ENCODE data around the gene DNAI7.

DNAI7 gene

DNA sequence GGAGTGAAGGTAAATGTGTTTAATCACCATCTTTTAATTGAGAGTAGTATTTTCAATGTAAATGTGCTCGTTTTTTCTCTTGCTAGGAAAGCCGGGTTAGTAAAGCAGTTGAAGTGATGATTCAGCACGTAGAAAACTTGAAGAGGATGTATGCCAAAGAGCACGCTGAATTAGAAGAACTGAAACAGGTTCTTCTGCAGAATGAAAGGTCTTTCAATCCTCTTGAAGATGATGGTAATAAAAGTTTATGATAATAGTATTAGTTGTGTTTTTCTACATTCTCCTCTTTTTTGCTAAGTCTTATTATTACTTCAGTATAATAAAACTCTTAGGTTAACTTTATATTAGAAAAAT lies 93.9 kb downstream of the DNAI7 start:
- Histone ChIP-seq H3K9me3 (ENCODE audit: control insufficient read depth, insufficient read depth, low read length) (no peaks in the 10 kb centered on the region), H3K36me3 (ENCODE audit: insufficient read depth, low read length) (no peaks in the 10 kb centered on the region), H3K9ac (ENCODE audit: low read depth, low read length) (no peak overlapping the region), H3K4me1 (ENCODE audit: insufficient read depth, low read length) (peaks cover 8% of the 10 kb centered on the region; the same call in 1 of the 2 replicates)

GRCh38 chr12:25100194-25101091 lies 94.5 kb downstream of the DNAI7 start:
- no peaks in the 10 kb centered on the region for H3K9me3 ChIP-seq (ENCODE audit: control insufficient read depth, insufficient read depth, low read length)
- no peak overlapping the region for H3K9ac ChIP-seq (ENCODE audit: low read depth, low read length)
- peaks cover 8% of the 10 kb centered on the region; the same call in 1 of the 2 replicates for H3K4me1 ChIP-seq (ENCODE audit: insufficient read depth, low read length)
- no peaks in the 10 kb centered on the region for H3K36me3 ChIP-seq (ENCODE audit: insufficient read depth, low read length)

DNA sequence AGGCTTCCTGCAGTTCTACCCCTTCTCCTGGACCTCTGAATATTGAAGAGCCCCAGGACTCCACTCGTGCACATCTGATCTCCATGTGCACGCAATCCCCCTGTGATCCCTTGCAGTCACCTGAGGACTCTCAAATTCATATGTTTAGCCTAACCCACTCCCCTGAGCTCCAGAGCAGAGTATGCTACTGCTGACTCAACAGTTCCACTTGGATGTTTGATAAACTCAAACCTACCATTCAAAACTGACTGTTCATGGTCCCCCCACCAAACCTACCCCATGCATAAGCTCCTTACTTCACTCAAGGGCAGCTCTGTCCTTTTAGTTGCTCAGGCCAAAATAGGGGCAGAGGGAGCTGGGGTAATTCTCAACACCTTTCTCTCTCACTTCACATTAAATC lies 96.0 kb downstream of the DNAI7 start:
- Histone ChIP-seq H3K9ac (ENCODE audit: low read depth, low read length) (no peak overlapping the region), H3K4me1 (ENCODE audit: insufficient read depth, low read length) (peaks cover 8% of the 10 kb centered on the region; the same call in 1 of the 2 replicates)

GRCh38 chr12:25089738-25090137 lies 105.2 kb downstream of the DNAI7 start:
- Histone ChIP-seq H3K36me3 (ENCODE audit: insufficient read depth, low read length) (no peaks in the 10 kb centered on the region), H3K9ac (ENCODE audit: low read depth, low read length) (no peak overlapping the region), H3K9me3 (ENCODE audit: control insufficient read depth, insufficient read depth, low read length) (no peaks in the 10 kb centered on the region), H3K4me1 (ENCODE audit: insufficient read depth, low read length) (no peaks in the 10 kb centered on the region)

More for the DNA sequence above, 96.0 kb downstream of the DNAI7 start:
- Histone ChIP-seq H3K9me3 (ENCODE audit: control insufficient read depth, insufficient read depth, low read length) (no peaks in the 10 kb centered on the region), H3K36me3 (ENCODE audit: insufficient read depth, low read length) (no peaks in the 10 kb centered on the region)

DNA sequence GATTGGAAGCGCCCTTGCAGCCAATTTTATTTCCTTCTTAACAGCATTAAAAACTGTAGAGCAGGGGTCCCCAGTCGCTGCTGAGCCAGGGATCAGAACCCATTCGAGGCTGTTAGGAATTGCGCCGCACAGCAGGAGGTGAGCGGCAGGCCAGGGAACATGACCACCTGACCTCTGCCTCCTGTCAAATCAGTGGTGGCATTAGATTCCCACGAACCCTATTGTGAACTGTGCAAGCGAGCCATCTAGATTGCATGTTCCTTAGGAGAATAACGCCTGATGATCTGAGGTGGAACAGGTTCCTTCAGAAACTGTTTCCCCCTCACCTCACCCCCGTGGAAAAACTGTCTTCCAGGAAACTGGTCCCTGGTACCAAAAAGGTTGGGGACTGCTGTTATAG lies 107.4 kb downstream of the DNAI7 start:
- Histone ChIP-seq H3K9ac (ENCODE audit: low read depth, low read length) (no peak overlapping the region), H3K4me1 (ENCODE audit: insufficient read depth, low read length) (no peaks in the 10 kb centered on the region), H3K9me3 (ENCODE audit: control insufficient read depth, insufficient read depth, low read length) (no peaks in the 10 kb centered on the region), H3K36me3 (ENCODE audit: insufficient read depth, low read length) (no peaks in the 10 kb centered on the region)

DNA sequence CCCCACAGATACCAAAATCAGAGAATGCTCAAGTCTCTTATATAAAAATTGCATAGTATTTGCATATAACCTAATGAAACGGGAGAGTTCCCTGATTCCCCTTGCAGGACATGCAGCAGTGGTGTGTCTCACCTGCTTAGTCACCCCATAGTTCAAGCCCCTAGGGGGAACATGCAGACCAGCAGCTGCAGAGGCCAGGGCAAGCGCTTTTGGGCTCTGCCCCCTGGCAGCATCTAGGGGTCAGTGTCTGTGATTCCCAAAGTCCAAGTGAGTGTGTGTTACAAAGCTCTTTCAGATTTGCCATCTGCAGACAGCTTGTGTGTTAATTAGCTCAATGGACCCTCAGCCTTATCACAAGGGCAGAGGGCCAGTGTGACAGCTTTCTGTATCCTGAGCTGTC lies 110.1 kb downstream of the DNAI7 start:
- Histone ChIP-seq H3K9ac (ENCODE audit: low read depth, low read length) (no peak overlapping the region), H3K4me1 (ENCODE audit: insufficient read depth, low read length) (no peaks in the 10 kb centered on the region), H3K9me3 (ENCODE audit: control insufficient read depth, insufficient read depth, low read length) (no peaks in the 10 kb centered on the region), H3K36me3 (ENCODE audit: insufficient read depth, low read length) (no peaks in the 10 kb centered on the region)

DNA sequence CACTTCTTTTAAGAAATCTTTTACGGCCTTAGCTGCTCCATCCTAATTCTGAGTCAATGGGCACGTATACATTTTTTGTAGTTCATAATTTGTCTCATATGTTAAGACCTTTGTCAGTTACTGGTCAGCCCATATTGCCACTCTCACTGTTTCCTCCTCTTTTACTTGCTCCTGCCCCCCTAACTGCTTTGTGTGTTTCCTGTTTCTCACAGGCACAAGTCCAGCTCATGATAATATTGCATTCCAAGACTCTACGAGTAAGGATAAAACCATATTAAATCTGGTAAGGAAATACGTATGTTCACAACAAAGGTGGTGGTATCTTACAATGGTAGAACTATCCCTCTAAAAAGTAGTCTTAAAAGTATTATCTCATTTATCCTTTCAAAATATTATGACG lies 111.7 kb downstream of the DNAI7 start:
- no peak overlapping the region for H3K9ac ChIP-seq (ENCODE audit: low read depth, low read length)
- no peaks in the 10 kb centered on the region for H3K36me3 ChIP-seq (ENCODE audit: insufficient read depth, low read length)
- no peaks in the 10 kb centered on the region for H3K9me3 ChIP-seq (ENCODE audit: control insufficient read depth, insufficient read depth, low read length)
- no peaks in the 10 kb centered on the region for H3K4me1 ChIP-seq (ENCODE audit: insufficient read depth, low read length)

- no peaks in the 10 kb centered on the region for H3K9me3 ChIP-seq (ENCODE audit: control insufficient read depth, insufficient read depth, low read length)
- H3K36me3 ChIP-seq (ENCODE audit: insufficient read depth, low read length): no peaks in the 10 kb centered on the region
- no peak overlapping the region for H3K9ac ChIP-seq (ENCODE audit: low read depth, low read length)
- no peaks in the 10 kb centered on the region for H3K4me1 ChIP-seq (ENCODE audit: insufficient read depth, low read length)
These were observed 112.3 kb downstream of the DNAI7 start for GRCh38 chr12:25082628-25083027.

GRCh38 chr12:25079393-25079792 lies 115.6 kb downstream of the DNAI7 start:
- no peaks in the 10 kb centered on the region for H3K4me1 ChIP-seq (ENCODE audit: insufficient read depth, low read length)
- H3K9ac ChIP-seq (ENCODE audit: low read depth, low read length): no peak overlapping the region
- no peaks in the 10 kb centered on the region for H3K9me3 ChIP-seq (ENCODE audit: control insufficient read depth, insufficient read depth, low read length)
- H3K36me3 ChIP-seq (ENCODE audit: insufficient read depth, low read length): no peaks in the 10 kb centered on the region

DNA sequence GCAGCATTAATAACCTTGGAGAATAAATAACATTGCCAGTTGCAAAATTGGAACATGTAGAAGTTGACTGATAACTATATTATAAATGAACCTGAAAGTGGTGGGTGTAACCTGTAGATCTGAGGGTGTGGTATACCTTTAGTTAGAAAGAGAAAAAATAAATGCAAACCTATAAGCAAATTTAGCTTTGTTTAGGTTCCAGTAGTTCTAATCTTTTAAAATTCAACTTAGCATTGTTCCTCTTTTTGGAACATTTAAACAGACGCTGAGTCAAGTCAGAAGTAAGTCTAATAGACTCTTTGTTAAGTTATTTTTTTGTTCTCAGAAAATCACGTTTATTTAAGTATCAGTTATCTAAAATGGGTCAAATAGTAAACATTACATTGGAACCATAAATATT lies 120.0 kb downstream of the DNAI7 start:
- Histone ChIP-seq H3K9ac (ENCODE audit: low read depth, low read length) (no peak overlapping the region), H3K36me3 (ENCODE audit: insufficient read depth, low read length) (no peaks in the 10 kb centered on the region), H3K4me1 (ENCODE audit: insufficient read depth, low read length) (no peaks in the 10 kb centered on the region), H3K9me3 (ENCODE audit: control insufficient read depth, insufficient read depth, low read length) (no peaks in the 10 kb centered on the region)

- H3K4me1 ChIP-seq (ENCODE audit: insufficient read depth, low read length): no peaks in the 10 kb centered on the region
These were observed 120.8 kb downstream of the DNAI7 start for GRCh38 chr12:25074113-25074512.

DNA sequence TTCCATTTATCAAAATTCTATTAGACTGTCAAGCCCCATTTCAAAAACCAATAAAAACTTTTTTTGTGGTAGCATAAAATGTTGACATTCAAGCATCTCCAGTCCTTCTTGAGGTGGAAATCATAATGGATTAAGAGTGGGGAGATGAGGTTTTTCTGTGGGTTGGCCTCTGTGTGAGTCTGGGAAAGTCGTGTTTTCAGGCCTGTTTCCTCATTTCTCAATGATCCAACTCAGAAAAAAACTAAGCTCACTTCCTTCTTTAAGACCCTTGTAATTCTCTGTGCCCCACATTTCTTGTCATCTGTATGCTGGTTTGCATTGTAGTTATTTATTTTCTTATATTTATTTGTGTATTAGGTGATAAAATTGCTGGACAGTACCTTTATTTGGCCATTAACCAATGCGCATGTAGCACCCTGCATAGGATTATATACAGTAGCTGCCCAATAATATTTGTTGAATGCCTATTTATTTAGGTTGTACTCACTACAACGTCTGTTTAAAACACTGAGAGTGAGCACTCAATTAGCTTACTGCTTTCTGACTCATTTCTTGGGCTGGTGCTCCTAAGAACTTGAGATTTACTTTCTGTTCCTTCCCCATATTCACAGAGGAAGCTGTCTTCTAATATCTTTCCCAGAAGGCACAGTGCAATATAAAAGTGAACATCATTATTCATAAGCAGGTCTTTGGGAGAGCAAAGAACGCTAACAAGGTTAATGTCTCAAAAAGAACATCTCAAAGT lies 121.9 kb downstream of the DNAI7 start:
- Histone ChIP-seq H3K9me3 (ENCODE audit: control insufficient read depth, insufficient read depth, low read length) (no peaks in the 10 kb centered on the region), H3K36me3 (ENCODE audit: insufficient read depth, low read length) (no peaks in the 10 kb centered on the region), H3K9ac (ENCODE audit: low read depth, low read length) (no peak overlapping the region), H3K4me1 (ENCODE audit: insufficient read depth, low read length) (no peaks in the 10 kb centered on the region)

More at GRCh38 chr12:25074113-25074512, 120.8 kb downstream of the DNAI7 start:
- no peaks in the 10 kb centered on the region for H3K36me3 ChIP-seq (ENCODE audit: insufficient read depth, low read length)
- no peak overlapping the region for H3K9ac ChIP-seq (ENCODE audit: low read depth, low read length)
- no peaks in the 10 kb centered on the region for H3K9me3 ChIP-seq (ENCODE audit: control insufficient read depth, insufficient read depth, low read length)

DNA sequence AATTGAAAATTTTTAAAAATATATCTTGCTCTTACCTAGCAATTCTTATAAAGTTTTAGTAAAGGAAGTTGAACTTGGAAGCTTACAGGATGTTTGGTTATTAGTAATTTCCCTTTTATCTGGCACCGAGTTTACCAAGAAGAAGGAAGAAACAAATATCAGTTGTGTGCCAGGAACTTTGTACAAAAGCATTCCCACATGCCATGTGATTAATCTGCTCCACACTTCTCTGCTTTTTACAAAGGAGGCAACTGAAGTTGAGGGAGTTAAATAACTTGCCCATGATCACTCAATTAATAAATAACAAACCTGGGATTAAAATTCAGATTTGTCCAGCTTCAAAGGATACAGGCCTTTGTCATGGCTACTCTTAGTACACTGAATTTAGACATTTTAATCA lies 123.6 kb downstream of the DNAI7 start:
- Histone ChIP-seq H3K9ac (ENCODE audit: low read depth, low read length) (no peak overlapping the region), H3K4me1 (ENCODE audit: insufficient read depth, low read length) (no peaks in the 10 kb centered on the region)

GRCh38 chr12:25069224-25069623 lies 125.7 kb downstream of the DNAI7 start:
- no peak overlapping the region for H3K9ac ChIP-seq (ENCODE audit: low read depth, low read length)
- no peaks in the 10 kb centered on the region for H3K36me3 ChIP-seq (ENCODE audit: insufficient read depth, low read length)

More for the DNA sequence above, 123.6 kb downstream of the DNAI7 start:
- Histone ChIP-seq H3K9me3 (ENCODE audit: control insufficient read depth, insufficient read depth, low read length) (no peaks in the 10 kb centered on the region), H3K36me3 (ENCODE audit: insufficient read depth, low read length) (no peaks in the 10 kb centered on the region)

GRCh38 chr12:25065035-25065434 lies 129.9 kb downstream of the DNAI7 start:
- no peak overlapping the region for H3K9ac ChIP-seq (ENCODE audit: low read depth, low read length)
- no peaks in the 10 kb centered on the region for H3K9me3 ChIP-seq (ENCODE audit: control insufficient read depth, insufficient read depth, low read length)
- H3K36me3 ChIP-seq (ENCODE audit: insufficient read depth, low read length): no peaks in the 10 kb centered on the region
- H3K4me1 ChIP-seq (ENCODE audit: insufficient read depth, low read length): peaks cover 10% of the 10 kb centered on the region; the same call in 1 of the 2 replicates

More at GRCh38 chr12:25069224-25069623, 125.7 kb downstream of the DNAI7 start:
- no peaks in the 10 kb centered on the region for H3K9me3 ChIP-seq (ENCODE audit: control insufficient read depth, insufficient read depth, low read length)
- H3K4me1 ChIP-seq (ENCODE audit: insufficient read depth, low read length): peaks cover 7% of the 10 kb centered on the region; the same call in 1 of the 2 replicates
